IMR-90 (cell line): ENCODE data around the gene CERS5.

Experiments
- CEBPB ChIP-seq: IDR thresholded peaks from 2 replicates; pipeline ENCODE4 v1.6.1; 2012; ENCODE audit warnings: low read depth, low read length, improper control_type of control experiment
- CHD1 ChIP-seq: IDR thresholded peaks from 2 replicates; pipeline ENCODE4 v1.6.1; 2012; ENCODE audit warnings: low read depth, low read length, improper control_type of control experiment
- MAZ ChIP-seq: IDR thresholded peaks from 2 replicates; pipeline ENCODE4 v1.6.1; 2012; ENCODE audit warnings: low read depth, mild to moderate bottlenecking, low read length, improper control_type of control experiment, moderate library complexity, borderline replicate concordance
- POLR2A ChIP-seq: IDR thresholded peaks from 2 replicates; pipeline ENCODE4 v1.6.1; 2012; ENCODE audit warnings: mild to moderate bottlenecking, low read depth, low read length
- RFX5 ChIP-seq: IDR thresholded peaks from 2 replicates; pipeline ENCODE4 v1.8.0; 2012; ENCODE audit warnings: low read depth, mild to moderate bottlenecking, low read length, moderate library complexity
- SMC3 ChIP-seq: fragments of 150-350 bp; IDR thresholded peaks from 2 replicates; pipeline ENCODE4 v1.6.1; 2016; ENCODE audit warnings: low read depth, mild to moderate bottlenecking, antibody characterized with exemption, low read length, moderate library complexity
- TF ChIP-seq, protein P1 (sequence below): conservative IDR thresholded peaks from 2 replicates; pipeline ENCODE4 v1.5.1; 2012; ENCODE audit warnings: mild to moderate bottlenecking, low read depth, low read length, improper control_type of control experiment
- TF ChIP-seq, protein P2 (sequence below): fragments of 150-350 bp; IDR thresholded peaks from 2 replicates; pipeline ENCODE4 v1.6.1; 2017; ENCODE audit warnings: mild to moderate bottlenecking, antibody characterized with exemption, low read length, low read depth

- TF ChIP-seq, protein P1, sequence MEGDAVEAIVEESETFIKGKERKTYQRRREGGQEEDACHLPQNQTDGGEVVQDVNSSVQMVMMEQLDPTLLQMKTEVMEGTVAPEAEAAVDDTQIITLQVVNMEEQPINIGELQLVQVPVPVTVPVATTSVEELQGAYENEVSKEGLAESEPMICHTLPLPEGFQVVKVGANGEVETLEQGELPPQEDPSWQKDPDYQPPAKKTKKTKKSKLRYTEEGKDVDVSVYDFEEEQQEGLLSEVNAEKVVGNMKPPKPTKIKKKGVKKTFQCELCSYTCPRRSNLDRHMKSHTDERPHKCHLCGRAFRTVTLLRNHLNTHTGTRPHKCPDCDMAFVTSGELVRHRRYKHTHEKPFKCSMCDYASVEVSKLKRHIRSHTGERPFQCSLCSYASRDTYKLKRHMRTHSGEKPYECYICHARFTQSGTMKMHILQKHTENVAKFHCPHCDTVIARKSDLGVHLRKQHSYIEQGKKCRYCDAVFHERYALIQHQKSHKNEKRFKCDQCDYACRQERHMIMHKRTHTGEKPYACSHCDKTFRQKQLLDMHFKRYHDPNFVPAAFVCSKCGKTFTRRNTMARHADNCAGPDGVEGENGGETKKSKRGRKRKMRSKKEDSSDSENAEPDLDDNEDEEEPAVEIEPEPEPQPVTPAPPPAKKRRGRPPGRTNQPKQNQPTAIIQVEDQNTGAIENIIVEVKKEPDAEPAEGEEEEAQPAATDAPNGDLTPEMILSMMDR, result no peak
- no peak for TF ChIP-seq MAZ
- TF ChIP-seq, protein P2, sequence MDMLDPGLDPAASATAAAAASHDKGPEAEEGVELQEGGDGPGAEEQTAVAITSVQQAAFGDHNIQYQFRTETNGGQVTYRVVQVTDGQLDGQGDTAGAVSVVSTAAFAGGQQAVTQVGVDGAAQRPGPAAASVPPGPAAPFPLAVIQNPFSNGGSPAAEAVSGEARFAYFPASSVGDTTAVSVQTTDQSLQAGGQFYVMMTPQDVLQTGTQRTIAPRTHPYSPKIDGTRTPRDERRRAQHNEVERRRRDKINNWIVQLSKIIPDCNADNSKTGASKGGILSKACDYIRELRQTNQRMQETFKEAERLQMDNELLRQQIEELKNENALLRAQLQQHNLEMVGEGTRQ, result no peak
- no peak for TF ChIP-seq RFX5
- TF ChIP-seq SMC3, result no peak
- TF ChIP-seq CHD1, result no peak
- TF ChIP-seq POLR2A, result no peak
- TF ChIP-seq CEBPB, result no peak
Observed at GRCh38 chr12:50085615-50086072, 81.5 kb downstream of the CERS5 start.
